GM12878 (cell line): Measurements from ENCODE around the gene TRAF3IP1.

Experiments used
- CEBPB ChIP-seq, 2 experiments: fragments of 150-350 bp in 1 of 2; IDR thresholded peaks; 2 replicates each; pipeline ENCODE4 v1.6.1; 2012 to 2014; ENCODE audit warnings: low read depth in 2 of 2, low read length in 2 of 2, borderline replicate concordance in 1 of 2, inconsistent platforms in 1 of 2
- CUX1 ChIP-seq: IDR thresholded peaks from 2 replicates; pipeline ENCODE4 v1.6.1; 2012; ENCODE audit warnings: improper control_type of control experiment, low read depth, low read length; ENCODE audit not compliant: insufficient replicate concordance
- EP300 ChIP-seq, 2 experiments: fragments of 150-350 bp in 1 of 2; IDR thresholded peaks; 2 replicates each; pipeline ENCODE4 v1.6.1; 2011 to 2012; ENCODE audit warnings: low read depth in 2 of 2, low read length in 2 of 2, borderline replicate concordance in 1 of 2, improper control_type of control experiment in 1 of 2, inconsistent platforms in 1 of 2; ENCODE audit not compliant: control insufficient read depth in 1 of 2
- FOXM1 ChIP-seq: IDR thresholded peaks from 2 replicates; pipeline ENCODE4 v1.6.1; 2012; ENCODE audit warnings: low read depth, mild to moderate bottlenecking, inconsistent platforms, low read length, moderate library complexity
- POLR2A ChIP-seq: IDR thresholded peaks from 2 replicates; pipeline ENCODE4 v1.6.1; 2011; ENCODE audit warnings: low read depth, mild to moderate bottlenecking, low read length
- ZBTB4 ChIP-seq: fragments of 450-650 bp; formaldehyde crosslinking; IDR thresholded peaks from 2 replicates; pipeline ENCODE4 v1.4.0; 2022; ENCODE audit warnings: mild to moderate bottlenecking, moderate library complexity
- ZNF274 ChIP-seq: IDR thresholded peaks from one replicate; pipeline ENCODE4 v1.8.0; 2011; ENCODE audit not compliant: insufficient read length, insufficient read depth
- TF ChIP-seq, protein P1 (sequence below), 3 experiments: IDR thresholded peaks in 2 of 3; conservative IDR thresholded peaks in 1 of 3; 2 replicates each; pipeline ENCODE4 v1.5.1; 2011; ENCODE audit warnings: low read depth in 3 of 3, low read length in 3 of 3, mild to moderate bottlenecking in 3 of 3, control low read depth in 2 of 3, moderate library complexity in 2 of 3, inconsistent platforms in 1 of 3, mixed read lengths in 1 of 3; ENCODE audit not compliant: control insufficient read depth in 2 of 3, insufficient read depth in 1 of 3; ENCODE audit errors: extremely low read depth in 1 of 3
- TF ChIP-seq, protein P2 (sequence below): IDR thresholded peaks from 2 replicates; pipeline ENCODE4 v1.6.1; 2012; ENCODE audit warnings: low read depth, low read length, improper control_type of control experiment

GRCh38 chr2:238271061-238271554 lies 49.2 kb upstream of the TRAF3IP1 start:
- no peak for TF ChIP-seq POLR2A
- TF ChIP-seq ZBTB4: no peak
- TF ChIP-seq, protein P1, sequence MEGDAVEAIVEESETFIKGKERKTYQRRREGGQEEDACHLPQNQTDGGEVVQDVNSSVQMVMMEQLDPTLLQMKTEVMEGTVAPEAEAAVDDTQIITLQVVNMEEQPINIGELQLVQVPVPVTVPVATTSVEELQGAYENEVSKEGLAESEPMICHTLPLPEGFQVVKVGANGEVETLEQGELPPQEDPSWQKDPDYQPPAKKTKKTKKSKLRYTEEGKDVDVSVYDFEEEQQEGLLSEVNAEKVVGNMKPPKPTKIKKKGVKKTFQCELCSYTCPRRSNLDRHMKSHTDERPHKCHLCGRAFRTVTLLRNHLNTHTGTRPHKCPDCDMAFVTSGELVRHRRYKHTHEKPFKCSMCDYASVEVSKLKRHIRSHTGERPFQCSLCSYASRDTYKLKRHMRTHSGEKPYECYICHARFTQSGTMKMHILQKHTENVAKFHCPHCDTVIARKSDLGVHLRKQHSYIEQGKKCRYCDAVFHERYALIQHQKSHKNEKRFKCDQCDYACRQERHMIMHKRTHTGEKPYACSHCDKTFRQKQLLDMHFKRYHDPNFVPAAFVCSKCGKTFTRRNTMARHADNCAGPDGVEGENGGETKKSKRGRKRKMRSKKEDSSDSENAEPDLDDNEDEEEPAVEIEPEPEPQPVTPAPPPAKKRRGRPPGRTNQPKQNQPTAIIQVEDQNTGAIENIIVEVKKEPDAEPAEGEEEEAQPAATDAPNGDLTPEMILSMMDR (IDR thresholded peaks at IDR 0.05 in 2 of 3, conservative IDR thresholded peaks at IDR 0.05 in 1 of 3; ENCODE audit: control insufficient read depth in 2 of 3, extremely low read depth in 1 of 3, insufficient read depth in 1 of 3, low read depth in 3 of 3, low read length in 3 of 3): no peak
- TF ChIP-seq, protein P2, sequence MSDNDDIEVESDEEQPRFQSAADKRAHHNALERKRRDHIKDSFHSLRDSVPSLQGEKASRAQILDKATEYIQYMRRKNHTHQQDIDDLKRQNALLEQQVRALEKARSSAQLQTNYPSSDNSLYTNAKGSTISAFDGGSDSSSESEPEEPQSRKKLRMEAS: no peak
- no peak for TF ChIP-seq FOXM1
- no peak for TF ChIP-seq EP300 (IDR thresholded peaks at IDR 0.05; ENCODE audit: borderline replicate concordance in 1 of 2, control insufficient read depth in 1 of 2, low read depth in 2 of 2, low read length in 2 of 2)
- no peak for TF ChIP-seq ZNF274
- TF ChIP-seq CUX1: no peak
- no peak for TF ChIP-seq CEBPB (IDR thresholded peaks at IDR 0.05; ENCODE audit: borderline replicate concordance in 1 of 2, low read depth in 2 of 2, low read length in 2 of 2)
